GM21737 (cell line): Measurements from ENCODE around the gene CYP46A1.

Source experiments
- ATAC-seq: cut with Tn5 transposase; IDR thresholded peaks from one replicate; pipeline ENCODE4 v1.9.1; 2021; ENCODE audit warnings: mild to moderate bottlenecking, moderate library complexity; ENCODE audit not compliant: unreplicated experiment

The CYP46A1 gene

DNA sequence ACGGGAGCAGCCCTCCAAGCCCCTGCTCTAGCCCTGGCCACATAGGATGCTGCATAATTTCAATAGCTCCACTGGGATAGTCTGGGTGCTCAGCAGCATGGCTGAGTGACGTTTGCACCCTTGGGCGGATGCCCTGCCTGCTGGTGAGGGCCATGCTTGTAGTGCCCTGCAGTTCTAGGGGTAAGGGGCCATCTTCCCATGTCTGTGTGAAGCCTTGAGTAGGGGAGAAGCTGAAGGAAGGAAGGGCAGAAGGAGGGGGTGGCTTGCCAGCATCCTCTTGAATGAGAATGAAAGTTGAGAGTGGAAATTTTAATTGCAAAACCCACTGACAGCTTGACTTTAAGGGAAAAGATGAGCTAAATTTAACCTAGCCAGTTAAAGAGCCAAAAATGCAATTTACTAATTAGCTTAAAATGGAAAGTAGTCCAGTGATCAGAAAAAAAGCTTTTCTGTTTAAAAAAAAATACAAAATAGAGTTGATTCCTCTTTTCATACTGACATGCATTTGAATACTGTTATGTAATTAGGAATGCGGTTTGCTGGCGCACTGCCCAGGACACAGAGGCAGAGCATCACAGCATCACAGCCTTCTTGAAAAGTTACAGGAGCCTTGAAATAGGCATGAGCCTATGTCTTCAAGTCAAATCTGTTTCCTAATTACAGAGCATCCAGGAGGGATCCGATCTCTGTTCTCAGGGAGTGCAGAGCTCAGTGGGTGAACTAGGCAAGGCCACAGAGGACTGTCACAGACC, 90.6 kb downstream of the CYP46A1 start:
- ATAC-seq: no peak

- no peak for ATAC-seq
These were observed 91.3 kb downstream of the CYP46A1 start for GRCh38 chr14:99775351-99775750.
